NCI-H748 (cell line): ENCODE results near the gene KCNIP4.

Experiments used
- DNase-seq: peaks from one replicate; lab custom pipeline; 2025; ENCODE audit not compliant: unreplicated experiment; lab: John Stamatoyannopoulos, UW

The KCNIP4 gene

GRCh38 chr4:20684852-20685763 is 1263.5 kb downstream of the KCNIP4 start:
- peak; percentile 25 for DNase-seq

GRCh38 chr4:20683766-20684165 is 1264.8 kb downstream of the KCNIP4 start:
- DNase-seq: no peak

- no peak for DNase-seq
Measured at GRCh38 chr4:20682853-20683252, 1265.7 kb downstream of the KCNIP4 start.

- no peak for DNase-seq
Measured at GRCh38 chr4:20681271-20681670, 1267.3 kb downstream of the KCNIP4 start.

- DNase-seq: no peak
Measured at GRCh38 chr4:20680736-20681135, 1267.8 kb downstream of the KCNIP4 start.

- DNase-seq: no peak
Measured at GRCh38 chr4:20679951-20680350, 1268.6 kb downstream of the KCNIP4 start.
